ENCODE results near the gene USP53. TPM values are rescaled to one million over a fixed set of nuclear protein-coding genes. Genes with fewer than 3 reads are reported as not detected.

The USP53 gene
- total and polyA plus RNA-seq, 2 donors (not counting 3 experiments of a cell fraction or from before 2014, with no cell fraction given) = 7.8 to 22.8 TPM

DNA sequence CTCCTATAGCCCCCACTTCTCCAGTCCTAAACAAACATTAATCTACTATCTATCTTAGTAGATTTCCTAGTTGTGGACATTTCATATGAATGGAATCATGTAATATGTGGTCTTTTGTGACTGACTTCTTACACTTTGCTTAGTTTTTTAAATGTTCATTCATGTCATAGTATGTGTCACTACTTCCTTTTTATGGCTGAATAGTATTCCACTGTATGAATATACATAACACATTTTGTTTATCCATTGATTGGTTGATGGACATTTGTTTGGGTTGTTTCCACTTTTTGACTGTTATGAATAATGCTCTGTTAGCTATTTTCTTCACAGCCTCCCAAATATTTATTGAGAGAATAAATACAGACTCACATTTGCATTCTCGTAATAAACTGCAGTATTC, 19.8 kb downstream of the USP53 start:
- no peak overlapping the region for H3K27ac ChIP-seq (ENCODE audit: insufficient read depth, low read depth, low read length)
- no TSS peak for BruUV-seq (replicated peaks)
- no peak overlapping the region for H2AFZ ChIP-seq (ENCODE audit: low read depth, low read length)
- no peak overlapping the region for H3K4me2 ChIP-seq (ENCODE audit: insufficient read depth, low read length)
- ChIA-PET POLR2A (no interaction called here), CTCF (interaction anchor here (1.0 to 1.5 kb wide), 2 partner anchors 19 to 192 kb away, joined by 3 to 4 read pairs; no protein-coding TSS in a partner anchor)
- no peaks in the 10 kb centered on the region for H3K9me3 ChIP-seq (replicated peaks; ENCODE audit: control insufficient read depth, insufficient read depth, low read length)
- peaks cover 2% of the 10 kb centered on the region for H4K20me1 ChIP-seq (replicated peaks; ENCODE audit: control insufficient read depth, extremely low read depth, insufficient read depth, low read length)
- H3K4me1 ChIP-seq (ENCODE audit: control insufficient read depth, extremely low read depth, insufficient read depth, low read length) = peaks cover 26% of the 10 kb centered on the region
- intact Hi-C loops (cut with micrococcal nuclease) = loop anchor here (5.0 kb wide), 1 partner anchor 50 kb away; no protein-coding TSS in a partner anchor
- H3K4me3 ChIP-seq (replicated peaks in 1 of 3; ENCODE audit: insufficient read depth in 1 of 3, low read depth in 1 of 3, low read length in 3 of 3) = no peak overlapping the region
- no peak for TF ChIP-seq MYC (IDR thresholded peaks at IDR 0.05; ENCODE audit: low read depth, low read length)
- peaks cover 5% of the 10 kb centered on the region for H3K9me1 ChIP-seq (replicated peaks; ENCODE audit: control insufficient read depth, extremely low read depth, insufficient read depth, low read length)
- no peak for DNase-seq (ENCODE audit: low read depth, low spot score)
- H3K36me3 ChIP-seq (ENCODE audit: control insufficient read depth in 2 of 2, extremely low read depth in 1 of 2, insufficient read depth in 2 of 2, low read length in 2 of 2) = peaks cover 2 to 8% of the 10 kb centered on the region in 2 experiments
- H3K27me3 ChIP-seq (ENCODE audit: control insufficient read depth in 2 of 2, insufficient read depth in 2 of 2, low read length in 2 of 2) = no peaks in the 10 kb centered on the region
- FAIRE-seq = no peak
- H3K79me2 ChIP-seq (ENCODE audit: control insufficient read depth, insufficient read depth, low read length) = peaks cover 65% of the 10 kb centered on the region
- dilution Hi-C loops (cut with MboI; ENCODE audit: extremely low pct_ligation_motif_present, low sequenced_read_pairs) = no loop called here
- H3K9ac ChIP-seq (replicated peaks; ENCODE audit: extremely low read depth, insufficient read depth, low read length) = no peak overlapping the region

DNA sequence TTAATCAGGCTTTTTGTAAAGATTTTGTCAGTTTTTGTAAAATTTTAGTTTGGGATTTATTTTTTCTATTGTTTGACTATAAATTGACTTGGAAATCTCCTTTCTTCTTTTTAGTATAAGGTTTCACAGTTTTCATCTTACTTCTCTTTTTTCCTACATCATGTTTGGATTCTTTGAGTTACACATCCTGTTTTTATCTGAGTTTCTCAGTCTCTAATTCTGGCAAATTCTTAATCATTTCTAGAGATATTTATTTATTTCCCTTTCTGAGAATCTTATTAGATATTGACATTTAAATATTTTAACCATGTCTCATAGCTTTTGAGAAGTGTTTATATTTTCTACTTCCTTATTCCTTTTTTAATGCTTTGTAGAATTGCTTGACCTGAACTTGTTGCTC, 20.7 kb downstream of the USP53 start:
- no peak for TF ChIP-seq EZH2 (IDR thresholded peaks at IDR 0.05; ENCODE audit: borderline replicate concordance, low read depth, low read length, severe bottlenecking)
- no peak for TF ChIP-seq JUN (IDR thresholded peaks at IDR 0.05; ENCODE audit: borderline replicate concordance, insufficient read depth, insufficient read length, low read depth)
- TF ChIP-seq, protein P1, sequence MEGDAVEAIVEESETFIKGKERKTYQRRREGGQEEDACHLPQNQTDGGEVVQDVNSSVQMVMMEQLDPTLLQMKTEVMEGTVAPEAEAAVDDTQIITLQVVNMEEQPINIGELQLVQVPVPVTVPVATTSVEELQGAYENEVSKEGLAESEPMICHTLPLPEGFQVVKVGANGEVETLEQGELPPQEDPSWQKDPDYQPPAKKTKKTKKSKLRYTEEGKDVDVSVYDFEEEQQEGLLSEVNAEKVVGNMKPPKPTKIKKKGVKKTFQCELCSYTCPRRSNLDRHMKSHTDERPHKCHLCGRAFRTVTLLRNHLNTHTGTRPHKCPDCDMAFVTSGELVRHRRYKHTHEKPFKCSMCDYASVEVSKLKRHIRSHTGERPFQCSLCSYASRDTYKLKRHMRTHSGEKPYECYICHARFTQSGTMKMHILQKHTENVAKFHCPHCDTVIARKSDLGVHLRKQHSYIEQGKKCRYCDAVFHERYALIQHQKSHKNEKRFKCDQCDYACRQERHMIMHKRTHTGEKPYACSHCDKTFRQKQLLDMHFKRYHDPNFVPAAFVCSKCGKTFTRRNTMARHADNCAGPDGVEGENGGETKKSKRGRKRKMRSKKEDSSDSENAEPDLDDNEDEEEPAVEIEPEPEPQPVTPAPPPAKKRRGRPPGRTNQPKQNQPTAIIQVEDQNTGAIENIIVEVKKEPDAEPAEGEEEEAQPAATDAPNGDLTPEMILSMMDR (IDR thresholded peaks at IDR 0.05; ENCODE audit: extremely low read depth in 1 of 2, insufficient read depth in 1 of 2, low read depth in 1 of 2, low read length in 2 of 2) = no peak
- peak; percentile 36 for DNase-seq (ENCODE audit: low read depth, low spot score)
- BruUV-seq (replicated peaks) = no TSS peak
- intact Hi-C loops (cut with micrococcal nuclease) = loop anchor here (5.0 kb wide), 1 partner anchor 49 kb away; no protein-coding TSS in a partner anchor
- dilution Hi-C loops (cut with MboI; ENCODE audit: extremely low pct_ligation_motif_present, low sequenced_read_pairs) = no loop called here
- CTCF ChIA-PET = interaction anchor here (1.0 to 1.5 kb wide), 3 partner anchors 10 to 193 kb away, joined by 3 to 4 read pairs (median 3); no protein-coding TSS in a partner anchor
- no peak for FAIRE-seq
- Histone ChIP-seq H3K9me1 (replicated peaks; ENCODE audit: control insufficient read depth, extremely low read depth, insufficient read depth, low read length) (peaks cover 5% of the 10 kb centered on the region), H3K9me3 (replicated peaks; ENCODE audit: control insufficient read depth, insufficient read depth, low read length) (no peaks in the 10 kb centered on the region), H3K36me3 (ENCODE audit: control insufficient read depth in 2 of 2, extremely low read depth in 1 of 2, insufficient read depth in 2 of 2, low read length in 2 of 2) (peaks cover 2 to 8% of the 10 kb centered on the region in 2 experiments), H3K9ac (replicated peaks; ENCODE audit: extremely low read depth, insufficient read depth, low read length) (no peak overlapping the region), H3K4me2 (ENCODE audit: insufficient read depth, low read length) (peak overlapping the region; percentile 45), H3K4me3 (replicated peaks in 1 of 3; ENCODE audit: insufficient read depth in 1 of 3, low read depth in 1 of 3, low read length in 3 of 3) (no peak overlapping the region), H3K27ac (ENCODE audit: insufficient read depth, low read depth, low read length) (peak overlapping the region; percentile 37), H2AFZ (ENCODE audit: low read depth, low read length) (no peak overlapping the region), H3K4me1 (ENCODE audit: control insufficient read depth, extremely low read depth, insufficient read depth, low read length) (peaks cover 33% of the 10 kb centered on the region), H3K27me3 (ENCODE audit: control insufficient read depth in 2 of 2, insufficient read depth in 2 of 2, low read length in 2 of 2) (no peaks in the 10 kb centered on the region), H3K79me2 (ENCODE audit: control insufficient read depth, insufficient read depth, low read length) (peaks cover 67% of the 10 kb centered on the region), H4K20me1 (replicated peaks; ENCODE audit: control insufficient read depth, extremely low read depth, insufficient read depth, low read length) (peaks cover 2% of the 10 kb centered on the region)
- POLR2A ChIA-PET = no interaction called here
